Pancreas (tissue), 10 donors: ENCODE data around the gene PPAN. TPM values are rescaled to one million over a fixed set of nuclear protein-coding genes. Genes with fewer than 3 reads are reported as not detected.

Experiments
- ATAC-seq, 4 donors: fragments of 200-7000 bp; cut with Tn5 transposase; one replicate each; pipeline versions ENCODE4 v1.8.0 to v1.9.1; 2020; ENCODE audit warnings: mild to moderate bottlenecking in 4 of 4, moderate library complexity in 4 of 4
- DNase-seq, 6 donors: peaks; one replicate each; pipeline ENCODE4 v3.0.0-alpha.2; 2020
- FAIRE-seq: peaks from 2 replicates; lab custom pipeline; 2012; peaks lifted over from hg19 to GRCh38; lab: Jason Lieb, UNC
- H3K27ac ChIP-seq, 4 donors: fragments of 200-600 bp; sonication (generic); 1 replicate in 3 of 4; 2 replicates in 1 of 4; pipeline versions ENCODE4 v1.5.0 to v1.8.0; 2020
- H3K27me3 ChIP-seq, 4 donors: fragments of 200-600 bp; one replicate each; pipeline ENCODE4 v1.8.0; 2021
- H3K36me3 ChIP-seq, 3 donors: fragments of 200-600 bp; sonication (generic) in 1 of 3; one replicate each; pipeline versions ENCODE4 v1.5.0 to v1.8.0; 2020 to 2021
- H3K4me1 ChIP-seq, 3 donors: fragments of 200-600 bp; one replicate each; pipeline ENCODE4 v1.8.0; 2021
- H3K4me3 ChIP-seq, 4 donors: fragments of 200-600 bp; sonication (generic) in 2 of 4; one replicate each; pipeline versions ENCODE4 v1.5.0 to v1.8.0; 2020 to 2021
- H3K9me3 ChIP-seq, 4 donors: fragments of 200-600 bp; one replicate each; pipeline ENCODE4 v1.8.0; 2021
- WGBS, 2 donors: extraction: QIAGEN DNeasy Blood & Tissue Kit; methylation state at CpG; one replicate each; pipeline ENCODE4 v1.1.7; 2013; 5-methylcytosine and 5-hydroxymethylcytosine counted together
- intact Hi-C, 3 donors: fragments of 100-400 bp; cut with DNase I; formaldehyde crosslinking; loops; one replicate each; pipeline versions ENCODE4 v1.11.1 to v1.14.2; 2022
- polyA plus RNA-seq, 2 donors: library from polyadenylated mRNA; stranded (reverse); fragments of 200-250 nt; gene quantifications; one replicate each; pipeline ENCODE4 v1.2.3, GENCODE V29; 2013
- total RNA-seq, 6 donors: library from RNA; stranded (reverse); fragmentation: NEBNext Ultra II Directional in 4 of 6; extraction: Animal tissue kit (Norgen Biotek cat#: 25700) in 4 of 6; gene quantifications; one replicate each; pipeline versions ENCODE4 v1.2.1 to v1.2.4, GENCODE V29; 2021 to 2023
- TF ChIP-seq, protein P1 (sequence below), 4 donors: fragments of 200-600 bp; sonication (generic) in 3 of 4; IDR thresholded peaks; one replicate each; pipeline versions ENCODE4 v1.5.0 to v1.8.0; 2021; ENCODE audit warnings: antibody characterized with exemption in 4 of 4
- donor health status: healthy with polysubstance abuse.
- donor health status: DM: no; HTN: no; CAD: no; lungs with moderate emphysema.
- donor health status: DM: no; HTN: no; CAD: no.
- donor health status: control.
- donor health status: control.
- donor health status: Bipolar disorder and iron deficiency.
- donor health status: DM: yes; HTN: yes; CAD: no.
- donor health status: DM: no; HTN: no; CAD: no.
- donor health status: DM: no; HTN: no; CAD: no.
- donor health status: DM: yes; HTN: yes; CAD: no.

Gene PPAN
- total and polyA plus RNA-seq, 8 donors = 9.3 to 67.9 (median 19.4) TPM

DNA sequence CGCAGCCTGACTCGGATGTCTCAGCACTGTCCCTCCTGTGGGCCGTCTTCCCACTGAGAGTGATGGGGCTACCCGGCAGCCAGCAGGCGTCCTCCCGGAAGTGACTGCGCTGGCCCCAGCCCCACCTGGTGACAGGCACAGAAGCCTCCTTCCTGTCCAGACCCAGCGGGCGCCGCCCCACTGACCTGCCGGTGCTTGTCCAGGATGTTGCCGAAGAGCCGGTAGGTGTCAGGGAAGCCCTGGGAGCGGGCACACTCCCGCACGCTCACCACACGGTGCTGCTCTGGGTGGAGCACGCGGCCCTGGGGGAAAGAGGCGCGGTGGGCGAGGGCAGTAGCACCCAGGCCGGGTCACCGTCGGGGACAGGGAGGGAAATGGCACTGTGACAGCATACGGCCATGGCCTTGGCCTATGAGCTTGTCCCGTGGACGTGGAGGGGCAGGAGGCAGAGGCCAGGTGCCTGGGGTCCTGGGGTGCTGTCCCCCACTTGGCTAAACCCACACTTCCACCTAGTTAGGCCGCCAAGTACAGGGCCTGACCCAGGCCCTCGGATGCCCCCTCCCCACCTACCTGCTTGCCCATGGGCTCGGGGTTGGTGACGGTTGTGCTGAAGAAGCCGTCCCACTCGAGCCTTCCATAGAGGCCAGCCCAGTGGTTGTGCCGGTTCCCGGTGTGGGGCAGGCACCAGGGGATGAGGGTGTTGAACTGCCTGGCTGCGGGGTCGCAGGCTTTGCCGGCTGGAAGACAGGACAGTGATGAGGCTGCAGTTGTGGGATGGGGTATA is 29.6 kb downstream of the PPAN start:
- H3K27ac ChIP-seq = no peak overlapping the region
- intact Hi-C loops = no loop called here
- no peaks in the 10 kb centered on the region for H3K4me1 ChIP-seq
- FAIRE-seq = no peak
- H3K27me3 ChIP-seq = no peaks in the 10 kb centered on the region
- no peak for DNase-seq
- no peak overlapping the region for H3K4me3 ChIP-seq
- peaks cover 0 to 14% (median 0%) of the 10 kb centered on the region in 3 donors for H3K36me3 ChIP-seq
- H3K9me3 ChIP-seq = no peaks in the 10 kb centered on the region
- 92 to 95% methylated on average over 39 of the region's 39 CpGs for WGBS, 2 donors
- TF ChIP-seq, protein P1, sequence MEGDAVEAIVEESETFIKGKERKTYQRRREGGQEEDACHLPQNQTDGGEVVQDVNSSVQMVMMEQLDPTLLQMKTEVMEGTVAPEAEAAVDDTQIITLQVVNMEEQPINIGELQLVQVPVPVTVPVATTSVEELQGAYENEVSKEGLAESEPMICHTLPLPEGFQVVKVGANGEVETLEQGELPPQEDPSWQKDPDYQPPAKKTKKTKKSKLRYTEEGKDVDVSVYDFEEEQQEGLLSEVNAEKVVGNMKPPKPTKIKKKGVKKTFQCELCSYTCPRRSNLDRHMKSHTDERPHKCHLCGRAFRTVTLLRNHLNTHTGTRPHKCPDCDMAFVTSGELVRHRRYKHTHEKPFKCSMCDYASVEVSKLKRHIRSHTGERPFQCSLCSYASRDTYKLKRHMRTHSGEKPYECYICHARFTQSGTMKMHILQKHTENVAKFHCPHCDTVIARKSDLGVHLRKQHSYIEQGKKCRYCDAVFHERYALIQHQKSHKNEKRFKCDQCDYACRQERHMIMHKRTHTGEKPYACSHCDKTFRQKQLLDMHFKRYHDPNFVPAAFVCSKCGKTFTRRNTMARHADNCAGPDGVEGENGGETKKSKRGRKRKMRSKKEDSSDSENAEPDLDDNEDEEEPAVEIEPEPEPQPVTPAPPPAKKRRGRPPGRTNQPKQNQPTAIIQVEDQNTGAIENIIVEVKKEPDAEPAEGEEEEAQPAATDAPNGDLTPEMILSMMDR (IDR thresholded peaks at IDR 0.05) = no peak
- no peak for ATAC-seq

DNA sequence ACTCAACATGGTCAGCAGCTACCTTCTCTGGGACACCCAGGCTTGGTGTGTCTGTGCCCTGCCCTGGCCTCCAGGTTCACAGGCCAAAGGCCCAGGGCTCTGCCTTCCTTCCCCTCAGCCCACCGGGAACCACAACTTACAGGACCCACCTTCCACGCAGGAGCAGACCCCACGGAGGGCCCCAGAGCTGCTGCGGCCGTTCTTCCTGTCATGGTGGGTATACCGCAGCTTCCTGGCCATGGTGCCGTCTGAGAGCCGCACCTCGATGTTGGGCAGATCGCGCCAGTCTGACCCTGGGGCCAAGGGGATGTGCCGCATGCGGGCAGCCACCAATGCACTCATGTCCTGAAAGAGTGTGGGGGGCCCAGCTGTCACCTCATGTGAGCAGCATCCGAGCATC is 30.8 kb downstream of the PPAN start:
- no peak for DNase-seq
- Histone ChIP-seq H3K4me1 (no peaks in the 10 kb centered on the region), H3K27me3 (no peaks in the 10 kb centered on the region), H3K9me3 (no peaks in the 10 kb centered on the region), H3K36me3 (peaks cover 0 to 19% (median 0%) of the 10 kb centered on the region in 3 donors), H3K4me3 (no peak overlapping the region), H3K27ac (no peak overlapping the region)
- intact Hi-C loops = no loop called here
- ATAC-seq = no peak
- TF ChIP-seq, protein P1 (IDR thresholded peaks at IDR 0.05) = no peak
- WGBS, 2 donors = 96% methylated on average over 14 of the region's 14 CpGs
- FAIRE-seq = no peak

DNA sequence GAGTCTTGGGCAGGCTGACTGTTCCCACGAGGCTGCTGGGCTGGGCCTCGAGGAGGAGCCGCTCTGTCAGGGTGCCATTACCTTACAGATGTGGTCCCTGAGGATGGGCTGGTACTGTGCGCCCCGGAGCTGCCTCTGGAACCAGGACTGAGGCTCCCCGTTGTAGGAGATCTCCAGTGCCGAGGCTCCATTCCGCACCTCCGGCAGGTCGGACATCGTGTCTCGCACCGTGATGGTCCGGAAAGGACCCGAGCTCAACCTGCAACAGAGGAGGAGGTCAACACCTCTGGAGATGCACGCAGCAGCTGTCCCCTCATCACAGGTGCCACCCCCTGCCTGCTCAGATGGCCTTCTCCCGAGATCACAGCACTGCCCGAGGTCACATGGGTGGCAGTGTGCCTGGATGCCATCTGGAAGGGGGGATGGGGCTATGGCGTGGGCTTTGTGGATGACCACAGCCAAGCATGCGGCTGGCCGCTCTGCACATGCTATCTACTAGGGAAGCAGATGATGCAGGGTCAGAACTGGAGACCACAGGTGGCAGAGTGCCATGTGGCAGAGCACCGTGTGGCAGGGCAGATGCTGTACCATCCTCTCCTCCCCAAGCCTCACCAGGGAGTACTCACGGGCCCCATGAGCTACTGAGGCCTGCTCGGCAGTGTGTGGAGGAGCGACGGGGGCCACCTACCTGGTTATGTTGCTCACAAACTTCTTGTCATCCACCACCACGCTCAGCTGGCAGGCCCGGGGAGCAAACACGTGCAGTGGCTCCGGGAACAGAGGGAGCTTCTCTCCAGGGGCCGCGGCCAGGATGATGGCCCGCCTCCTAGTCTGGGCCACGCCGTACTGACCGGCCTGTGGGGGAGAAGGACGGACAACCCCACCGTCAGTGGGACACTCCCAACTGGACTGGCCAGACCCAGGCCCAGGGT is 31.9 kb downstream of the PPAN start:
- TF ChIP-seq, protein P1 (IDR thresholded peaks at IDR 0.05) = no peak
- Histone ChIP-seq H3K9me3 (no peaks in the 10 kb centered on the region), H3K27me3 (no peaks in the 10 kb centered on the region), H3K4me3 (no peak overlapping the region), H3K4me1 (no peaks in the 10 kb centered on the region), H3K36me3 (peaks cover 0 to 19% (median 0%) of the 10 kb centered on the region in 3 donors), H3K27ac (no peak overlapping the region)
- DNase-seq = no peak
- intact Hi-C loops = no loop called here
- WGBS, 2 donors = 89 to 91% methylated on average over 38 of the region's 38 CpGs
- FAIRE-seq = no peak
- ATAC-seq = no peak

- H3K9me3 ChIP-seq = no peaks in the 10 kb centered on the region
- ATAC-seq (no peak), DNase-seq (no peak), FAIRE-seq (no peak)
- no peaks in the 10 kb centered on the region for H3K4me1 ChIP-seq
- H3K27me3 ChIP-seq = no peaks in the 10 kb centered on the region
- H3K4me3 ChIP-seq = no peak overlapping the region
- no peak overlapping the region for H3K27ac ChIP-seq
- H3K36me3 ChIP-seq = peaks cover 0 to 29% (median 0%) of the 10 kb centered on the region in 3 donors
- TF ChIP-seq, protein P1 (IDR thresholded peaks at IDR 0.05) = no peak
- WGBS, 2 donors = 94 to 96% methylated on average over 27 of the region's 27 CpGs
- intact Hi-C loops = no loop called here
Observed at GRCh38 chr19:10138879-10139795, 33.0 kb downstream of the PPAN start.
